ENCODE results near the gene NUP210. TPM values are rescaled to one million over a fixed set of nuclear protein-coding genes. Genes with fewer than 3 reads are reported as not detected.

The NUP210 gene
- total RNA-seq, 1 donor, result under 0.01 TPM

DNA sequence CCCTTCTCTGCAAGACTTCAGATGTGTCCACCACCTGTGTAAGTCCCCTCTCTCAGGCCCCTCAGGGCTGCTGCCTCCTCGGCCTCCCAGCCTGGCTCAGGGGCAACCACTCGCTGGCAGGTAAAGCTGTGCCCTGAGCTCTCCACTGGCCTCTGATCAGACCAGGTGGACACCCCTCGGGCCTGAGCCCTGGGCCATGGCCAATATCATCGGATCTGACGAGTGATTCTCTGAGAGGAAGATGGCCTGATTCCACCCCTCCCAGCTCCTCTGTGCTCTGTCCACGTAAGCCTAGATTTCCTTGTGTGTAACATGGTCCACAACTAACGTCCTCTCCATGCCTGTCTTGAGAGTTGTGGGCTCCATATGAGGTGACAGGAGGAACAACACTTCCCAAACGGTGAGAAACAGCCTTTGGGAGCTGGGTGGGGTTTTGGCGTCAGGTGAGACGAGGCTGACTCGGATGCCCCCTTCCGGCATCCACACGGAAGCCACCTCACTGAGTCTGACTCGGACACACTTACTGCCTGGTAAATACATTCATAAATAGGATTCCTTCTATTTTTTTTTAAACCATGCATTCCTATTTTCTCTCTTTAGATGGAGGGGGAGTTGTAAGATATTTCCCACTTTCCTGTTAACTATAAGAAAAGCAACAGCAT, 86.8 kb downstream of the NUP210 start:
- Histone ChIP-seq H3K27ac (ENCODE audit: low read depth, low read length) (no peak overlapping the region), H4K20me1 (ENCODE audit: insufficient read depth, low read length) (no peaks in the 10 kb centered on the region), H3K79me2 (ENCODE audit: insufficient read depth, low read length) (no peaks in the 10 kb centered on the region), H2AFZ (ENCODE audit: low read length) (no peak overlapping the region), H3K4me1 (ENCODE audit: insufficient read depth, low read length) (no peaks in the 10 kb centered on the region), H3K27me3 (ENCODE audit: insufficient read depth, low read length) (no peaks in the 10 kb centered on the region), H3K4me3 (ENCODE audit: insufficient read depth, low read length) (no peak overlapping the region), H3K36me3 (ENCODE audit: insufficient read depth, low read length) (no peaks in the 10 kb centered on the region), H3K4me2 (ENCODE audit: insufficient read depth, low read length) (no peak overlapping the region), H3K9me3 (ENCODE audit: low read depth, low read length) (no peaks in the 10 kb centered on the region)
- TF ChIP-seq, protein P1, sequence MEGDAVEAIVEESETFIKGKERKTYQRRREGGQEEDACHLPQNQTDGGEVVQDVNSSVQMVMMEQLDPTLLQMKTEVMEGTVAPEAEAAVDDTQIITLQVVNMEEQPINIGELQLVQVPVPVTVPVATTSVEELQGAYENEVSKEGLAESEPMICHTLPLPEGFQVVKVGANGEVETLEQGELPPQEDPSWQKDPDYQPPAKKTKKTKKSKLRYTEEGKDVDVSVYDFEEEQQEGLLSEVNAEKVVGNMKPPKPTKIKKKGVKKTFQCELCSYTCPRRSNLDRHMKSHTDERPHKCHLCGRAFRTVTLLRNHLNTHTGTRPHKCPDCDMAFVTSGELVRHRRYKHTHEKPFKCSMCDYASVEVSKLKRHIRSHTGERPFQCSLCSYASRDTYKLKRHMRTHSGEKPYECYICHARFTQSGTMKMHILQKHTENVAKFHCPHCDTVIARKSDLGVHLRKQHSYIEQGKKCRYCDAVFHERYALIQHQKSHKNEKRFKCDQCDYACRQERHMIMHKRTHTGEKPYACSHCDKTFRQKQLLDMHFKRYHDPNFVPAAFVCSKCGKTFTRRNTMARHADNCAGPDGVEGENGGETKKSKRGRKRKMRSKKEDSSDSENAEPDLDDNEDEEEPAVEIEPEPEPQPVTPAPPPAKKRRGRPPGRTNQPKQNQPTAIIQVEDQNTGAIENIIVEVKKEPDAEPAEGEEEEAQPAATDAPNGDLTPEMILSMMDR (IDR thresholded peaks at IDR 0.05; ENCODE audit: extremely low read depth, low read depth, low read length), result no peak
- DNase-seq (ENCODE audit: insufficient read length, low spot score, missing footprints), result no peak

DNA sequence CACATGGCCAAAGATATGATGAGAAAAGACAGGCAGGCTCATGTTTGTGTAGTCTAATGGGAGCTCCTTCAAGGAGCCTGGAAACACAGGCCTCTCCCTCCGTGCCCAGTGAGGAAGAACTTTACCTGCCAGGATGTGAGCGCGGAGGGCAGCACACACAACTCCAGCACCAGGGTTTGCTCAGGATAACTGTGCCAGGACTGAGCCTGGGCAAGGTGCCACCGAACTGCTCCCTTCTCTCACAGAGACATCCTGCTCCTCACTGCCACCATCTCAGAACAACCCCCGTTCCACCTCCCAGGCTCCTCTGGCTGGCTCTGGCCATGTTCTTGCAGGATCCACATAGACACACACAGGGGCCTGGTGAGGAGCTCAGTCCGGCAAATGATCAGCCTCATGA, 87.4 kb downstream of the NUP210 start:
- Histone ChIP-seq H3K4me2 (ENCODE audit: insufficient read depth, low read length) (no peak overlapping the region), H3K4me1 (ENCODE audit: insufficient read depth, low read length) (no peaks in the 10 kb centered on the region), H3K36me3 (ENCODE audit: insufficient read depth, low read length) (no peaks in the 10 kb centered on the region), H2AFZ (ENCODE audit: low read length) (no peak overlapping the region), H3K4me3 (ENCODE audit: insufficient read depth, low read length) (no peak overlapping the region), H3K27ac (ENCODE audit: low read depth, low read length) (no peak overlapping the region), H3K27me3 (ENCODE audit: insufficient read depth, low read length) (no peaks in the 10 kb centered on the region), H3K9me3 (ENCODE audit: low read depth, low read length) (no peaks in the 10 kb centered on the region), H4K20me1 (ENCODE audit: insufficient read depth, low read length) (no peaks in the 10 kb centered on the region), H3K79me2 (ENCODE audit: insufficient read depth, low read length) (no peaks in the 10 kb centered on the region)
- TF ChIP-seq, protein P1 (IDR thresholded peaks at IDR 0.05; ENCODE audit: extremely low read depth, low read depth, low read length), result no peak
- no peak for DNase-seq (ENCODE audit: insufficient read length, low spot score, missing footprints)

GRCh38 chr3:13332158-13332557, 88.0 kb downstream of the NUP210 start:
- no peak for DNase-seq (ENCODE audit: insufficient read length, low spot score, missing footprints)
- no peaks in the 10 kb centered on the region for H3K36me3 ChIP-seq (ENCODE audit: insufficient read depth, low read length)
- no peaks in the 10 kb centered on the region for H3K27me3 ChIP-seq (ENCODE audit: insufficient read depth, low read length)
- no peak overlapping the region for H3K4me2 ChIP-seq (ENCODE audit: insufficient read depth, low read length)
- no peak overlapping the region for H3K27ac ChIP-seq (ENCODE audit: low read depth, low read length)
- no peaks in the 10 kb centered on the region for H4K20me1 ChIP-seq (ENCODE audit: insufficient read depth, low read length)
- no peak overlapping the region for H3K4me3 ChIP-seq (ENCODE audit: insufficient read depth, low read length)
- H3K9me3 ChIP-seq (ENCODE audit: low read depth, low read length), result no peaks in the 10 kb centered on the region
- TF ChIP-seq, protein P1 (IDR thresholded peaks at IDR 0.05; ENCODE audit: extremely low read depth, low read depth, low read length), result no peak
- no peaks in the 10 kb centered on the region for H3K79me2 ChIP-seq (ENCODE audit: insufficient read depth, low read length)
- no peaks in the 10 kb centered on the region for H3K4me1 ChIP-seq (ENCODE audit: insufficient read depth, low read length)
- H2AFZ ChIP-seq (ENCODE audit: low read length), result no peak overlapping the region

DNA sequence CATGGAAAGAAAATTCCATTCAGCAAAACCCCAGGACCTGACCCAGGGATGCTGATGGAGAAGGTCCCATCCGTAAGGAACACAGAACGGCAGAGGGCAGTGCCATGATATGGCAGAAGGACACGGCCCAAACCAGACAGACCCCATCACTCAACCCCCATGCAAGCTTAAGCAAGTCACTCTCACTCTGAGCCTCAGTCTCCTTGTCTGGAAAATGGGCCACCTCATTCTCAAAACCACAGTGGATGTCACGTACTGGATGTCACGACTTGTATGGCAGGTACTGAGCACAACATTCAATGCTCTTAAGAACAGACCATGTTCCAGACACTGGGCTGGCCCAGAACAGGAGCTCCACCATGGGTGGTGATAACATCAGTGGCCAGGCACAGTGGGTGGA, 90.4 kb downstream of the NUP210 start:
- H4K20me1 ChIP-seq (ENCODE audit: insufficient read depth, low read length), result no peaks in the 10 kb centered on the region
- H3K27ac ChIP-seq (ENCODE audit: low read depth, low read length), result no peak overlapping the region
- H3K27me3 ChIP-seq (ENCODE audit: insufficient read depth, low read length), result no peaks in the 10 kb centered on the region
- H2AFZ ChIP-seq (ENCODE audit: low read length), result no peak overlapping the region
- H3K36me3 ChIP-seq (ENCODE audit: insufficient read depth, low read length), result no peaks in the 10 kb centered on the region
- no peaks in the 10 kb centered on the region for H3K9me3 ChIP-seq (ENCODE audit: low read depth, low read length)
- H3K4me1 ChIP-seq (ENCODE audit: insufficient read depth, low read length), result no peaks in the 10 kb centered on the region
- TF ChIP-seq, protein P1 (IDR thresholded peaks at IDR 0.05; ENCODE audit: extremely low read depth, low read depth, low read length), result no peak
- DNase-seq (ENCODE audit: insufficient read length, low spot score, missing footprints), result no peak
- H3K4me2 ChIP-seq (ENCODE audit: insufficient read depth, low read length), result no peak overlapping the region
- H3K79me2 ChIP-seq (ENCODE audit: insufficient read depth, low read length), result no peaks in the 10 kb centered on the region
- no peak overlapping the region for H3K4me3 ChIP-seq (ENCODE audit: insufficient read depth, low read length)
